Prostate gland (tissue), 2 donors: ENCODE data around the gene NTNG2.

Experiments used
- POLR2A ChIP-seq: fragments of 450-650 bp; IDR thresholded peaks from one replicate; pipeline ENCODE4 v1.6.1; 2016; ENCODE audit warnings: antibody characterized with exemption, mild to moderate bottlenecking
- TF ChIP-seq, protein P1 (sequence below), 4 experiments: fragments of 200-600 bp in 2 of 4; fragments of 450-650 bp in 2 of 4; sonication (generic) in 2 of 4; IDR thresholded peaks; 1 replicate in 3 of 4; 2 replicates in 1 of 4; pipeline ENCODE4 v1.5.1; 2016 to 2019; ENCODE audit warnings: antibody characterized with exemption in 4 of 4, mild to moderate bottlenecking in 2 of 4, moderate library complexity in 2 of 4

GRCh38 chr9:132155568-132155895, 6.3 kb upstream of the NTNG2 start:
- TF ChIP-seq POLR2A = no peak
- TF ChIP-seq, protein P1, sequence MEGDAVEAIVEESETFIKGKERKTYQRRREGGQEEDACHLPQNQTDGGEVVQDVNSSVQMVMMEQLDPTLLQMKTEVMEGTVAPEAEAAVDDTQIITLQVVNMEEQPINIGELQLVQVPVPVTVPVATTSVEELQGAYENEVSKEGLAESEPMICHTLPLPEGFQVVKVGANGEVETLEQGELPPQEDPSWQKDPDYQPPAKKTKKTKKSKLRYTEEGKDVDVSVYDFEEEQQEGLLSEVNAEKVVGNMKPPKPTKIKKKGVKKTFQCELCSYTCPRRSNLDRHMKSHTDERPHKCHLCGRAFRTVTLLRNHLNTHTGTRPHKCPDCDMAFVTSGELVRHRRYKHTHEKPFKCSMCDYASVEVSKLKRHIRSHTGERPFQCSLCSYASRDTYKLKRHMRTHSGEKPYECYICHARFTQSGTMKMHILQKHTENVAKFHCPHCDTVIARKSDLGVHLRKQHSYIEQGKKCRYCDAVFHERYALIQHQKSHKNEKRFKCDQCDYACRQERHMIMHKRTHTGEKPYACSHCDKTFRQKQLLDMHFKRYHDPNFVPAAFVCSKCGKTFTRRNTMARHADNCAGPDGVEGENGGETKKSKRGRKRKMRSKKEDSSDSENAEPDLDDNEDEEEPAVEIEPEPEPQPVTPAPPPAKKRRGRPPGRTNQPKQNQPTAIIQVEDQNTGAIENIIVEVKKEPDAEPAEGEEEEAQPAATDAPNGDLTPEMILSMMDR (IDR thresholded peaks at IDR 0.05) = no peak
